T-cell (primary cell): Measurements from ENCODE around the gene ZDHHC17. TPM values are rescaled to one million over a fixed set of nuclear protein-coding genes. Genes with fewer than 3 reads are reported as not detected.

Source experiments
- ATAC-seq, 4 experiments: fragments of 200-7000 bp in 3 of 4; fragments of 150-1000 bp in 1 of 4; cut with Tn5 transposase; replicated peaks in 1 of 4; 1 replicate in 3 of 4; 2 replicates in 1 of 4; pipeline ENCODE4 v1.10.0; 2021; ENCODE audit warnings: moderate library complexity in 3 of 4, mild to moderate bottlenecking in 2 of 4, moderate number of reproducible peaks in 1 of 4
- CTCF ChIA-PET, 2 donors: fragments of 300-600 bp; sonication (Branson Sonifier 250); formaldehyde crosslinking; loops; one replicate each; lab custom pipeline; 2022; ENCODE audit warnings: antibody characterized with exemption in 2 of 2; lab: Charles Lee
- POLR2A ChIA-PET, 2 donors: fragments of 300-600 bp; sonication (Branson Sonifier 250); formaldehyde crosslinking; loops; one replicate each; lab custom pipeline; 2022; ENCODE audit warnings: antibody characterized with exemption in 2 of 2; lab: Charles Lee
- DNase-seq, 35 experiments: peaks; one replicate each; pipeline versions ENCODE4 v3.0.0 to v3.0.0-alpha.2; 2013 to 2023
- H3K27ac ChIP-seq: one replicate; pipeline ENCODE4 v1.5.1; 2013; ENCODE audit warnings: low read length
- H3K27me3 ChIP-seq, 2 experiments: replicated peaks in 1 of 2; 1 replicate in 1 of 2; 2 replicates in 1 of 2; pipeline versions ENCODE4 v1.6.1 to v1.7.0; 2013; ENCODE audit warnings: low read length in 1 of 2, mixed read lengths in 1 of 2; ENCODE audit not compliant: control insufficient read depth in 2 of 2, insufficient read depth in 2 of 2; ENCODE audit errors: extremely low read depth in 1 of 2
- H3K36me3 ChIP-seq, 2 donors: 1 replicate in 1 of 2; 2 replicates in 1 of 2; pipeline versions ENCODE4 v1.6.1 to v1.7.0; 2013; ENCODE audit warnings: low read length in 1 of 2; ENCODE audit not compliant: control insufficient read depth in 2 of 2, insufficient read depth in 1 of 2; ENCODE audit errors: extremely low read depth in 1 of 2
- H3K4me1 ChIP-seq, 2 experiments: 1 replicate in 1 of 2; 2 replicates in 1 of 2; pipeline versions ENCODE4 v1.6.1 to v1.7.0; 2013; ENCODE audit warnings: low read length in 2 of 2, mixed read lengths in 1 of 2; ENCODE audit not compliant: insufficient read depth in 2 of 2, control insufficient read depth in 1 of 2; ENCODE audit errors: extremely low read depth in 1 of 2
- H3K4me3 ChIP-seq, 2 donors: 1 replicate in 1 of 2; 2 replicates in 1 of 2; pipeline versions ENCODE4 v1.5.1 to v1.7.0; 2013; ENCODE audit warnings: mild to moderate bottlenecking in 2 of 2, low read length in 1 of 2, moderate library complexity in 1 of 2; ENCODE audit not compliant: control insufficient read depth in 1 of 2; ENCODE audit errors: extremely low read depth in 1 of 2
- H3K9me3 ChIP-seq: 2 replicates; pipeline ENCODE4 v1.7.0; 2013
- H3K27ac Mint-ChIP-seq, 2 donors: one replicate each; pipeline ENCODE4 v1.8.0; 2020 to 2021; ENCODE audit warnings: mild to moderate bottlenecking in 2 of 2, mixed read lengths in 2 of 2
- H3K27me3 Mint-ChIP-seq, 2 donors: one replicate each; pipeline ENCODE4 v1.8.0; 2021 to 2022; ENCODE audit warnings: mixed read lengths in 2 of 2
- H3K36me3 Mint-ChIP-seq: one replicate; pipeline ENCODE4 v1.8.0; 2021; ENCODE audit warnings: mixed read lengths
- H3K4me1 Mint-ChIP-seq, 3 donors: one replicate each; pipeline ENCODE4 v1.8.0; 2020 to 2022; ENCODE audit warnings: mixed read lengths in 3 of 3, mild to moderate bottlenecking in 1 of 3
- H3K4me3 Mint-ChIP-seq, 3 donors: one replicate each; pipeline ENCODE4 v1.8.0; 2020 to 2022; ENCODE audit warnings: mild to moderate bottlenecking in 3 of 3, mixed read lengths in 3 of 3, moderate library complexity in 3 of 3
- H3K9me3 Mint-ChIP-seq, 3 donors: one replicate each; pipeline ENCODE4 v1.8.0; 2020 to 2022; ENCODE audit warnings: mixed read lengths in 3 of 3
- WGBS: methylation state at CpG from one replicate; pipeline ENCODE4 v1.1.5; 2013; ENCODE audit warnings: missing lambda C conversion rate; ENCODE audit not compliant: insufficient coverage; 5-methylcytosine and 5-hydroxymethylcytosine counted together
- total RNA-seq, 35 experiments: library from RNA in 6 of 35; stranded (reverse) in 6 of 35; fragments of 120-200 nt in 1 of 35; gene quantifications; one replicate each; pipeline versions ENCODE4 v1.2.1 to v1.2.4 and lab custom pipeline; 2013 to 2026

Gene ZDHHC17
- total RNA-seq, 5 donors from 2014 or later (not counting 1 experiment from before 2014, with no cell fraction given), result 39.8 to 58.9 (median 42.9) TPM

DNA sequence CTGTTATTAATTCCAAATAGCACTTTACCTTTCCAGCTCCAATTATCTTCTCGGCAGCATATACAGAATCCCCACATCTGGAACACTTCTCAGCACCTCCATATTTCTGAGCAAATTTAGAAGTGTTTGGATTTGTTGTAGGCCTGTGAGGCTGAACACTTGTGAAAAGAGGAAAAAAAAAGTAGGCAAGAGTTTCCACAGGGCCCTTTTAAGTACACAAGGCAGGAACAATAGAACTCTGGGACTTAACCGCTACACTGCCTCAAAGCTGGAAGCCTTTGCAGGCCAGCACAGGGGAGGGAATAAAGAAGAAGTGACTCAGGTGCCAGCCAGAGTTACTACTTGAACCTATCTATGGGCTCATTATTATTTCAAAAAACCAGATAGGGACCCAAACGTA, 96.3 kb downstream of the ZDHHC17 start:
- peaks cover 0 to 4% (median 4%) of the 10 kb centered on the region in 3 donors for H3K9me3 Mint-ChIP-seq
- no peak for DNase-seq
- Histone ChIP-seq H3K27me3 (no peaks in the 10 kb centered on the region), H3K9me3 (no peaks in the 10 kb centered on the region), H3K36me3 (peaks cover 0 to 4% of the 10 kb centered on the region in 2 donors), H3K27ac (no peak overlapping the region), H3K4me3 (no peak overlapping the region), H3K4me1 (no peaks in the 10 kb centered on the region)
- peaks cover 17% of the 10 kb centered on the region for H3K36me3 Mint-ChIP-seq
- WGBS, result 88% methylated on average over 1 of the region's 3 CpGs
- no peak overlapping the region for H3K27ac Mint-ChIP-seq
- H3K4me3 Mint-ChIP-seq, result no peak overlapping the region
- no peaks in the 10 kb centered on the region for H3K4me1 Mint-ChIP-seq
- CTCF ChIA-PET, result no interaction called here
- H3K27me3 Mint-ChIP-seq, result peaks cover 0 to 8% of the 10 kb centered on the region in 2 donors
- ATAC-seq, result no peak
- POLR2A ChIA-PET, result no interaction called here

DNA sequence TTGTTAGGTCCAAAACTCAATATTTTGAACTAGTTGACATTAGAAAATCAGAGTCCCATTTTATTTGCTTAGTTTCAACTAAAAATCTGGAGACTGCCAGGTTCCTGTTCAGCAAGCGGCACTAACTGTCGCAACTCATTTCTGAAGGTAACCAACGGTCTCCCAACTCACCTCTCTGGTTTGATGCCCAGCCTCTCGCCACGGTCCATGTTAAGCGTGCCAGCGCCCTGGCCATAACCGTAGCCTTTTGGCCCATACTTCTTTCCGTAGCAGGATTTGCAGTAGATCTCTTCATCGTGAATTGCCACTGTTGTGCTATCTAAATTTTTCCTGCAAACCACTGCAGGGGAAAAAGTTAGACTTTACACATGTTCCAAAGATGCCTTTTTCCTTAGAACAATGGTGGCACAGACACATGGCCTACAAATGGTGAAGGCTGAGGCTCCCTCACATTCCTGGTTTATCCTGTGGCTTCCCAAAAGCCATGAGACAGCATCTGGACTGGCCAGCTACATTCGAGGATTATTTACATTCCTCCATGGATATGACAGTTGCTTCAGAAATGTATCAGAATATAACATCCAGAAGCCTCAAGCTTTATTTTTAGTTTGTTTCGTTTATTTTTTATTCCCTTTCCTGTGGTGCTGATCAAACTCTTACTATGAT, 99.2 kb downstream of the ZDHHC17 start:
- Histone ChIP-seq H3K36me3 (no peaks in the 10 kb centered on the region), H3K27ac (no peak overlapping the region), H3K27me3 (peaks cover 0 to 4% of the 10 kb centered on the region in 2 experiments), H3K4me1 (no peaks in the 10 kb centered on the region), H3K9me3 (no peaks in the 10 kb centered on the region), H3K4me3 (no peak overlapping the region)
- Mint-ChIP-seq H3K36me3 (no peaks in the 10 kb centered on the region), H3K27ac (no peak overlapping the region), H3K9me3 (no peaks in the 10 kb centered on the region), H3K4me3 (no peak overlapping the region), H3K27me3 (peaks cover 6 to 17% of the 10 kb centered on the region in 2 donors), H3K4me1 (no peaks in the 10 kb centered on the region)
- POLR2A ChIA-PET, result no interaction called here
- CTCF ChIA-PET, result no interaction called here
- no peak for DNase-seq
- no peak for ATAC-seq
- WGBS, result 93% methylated on average over 10 of the region's 12 CpGs

DNA sequence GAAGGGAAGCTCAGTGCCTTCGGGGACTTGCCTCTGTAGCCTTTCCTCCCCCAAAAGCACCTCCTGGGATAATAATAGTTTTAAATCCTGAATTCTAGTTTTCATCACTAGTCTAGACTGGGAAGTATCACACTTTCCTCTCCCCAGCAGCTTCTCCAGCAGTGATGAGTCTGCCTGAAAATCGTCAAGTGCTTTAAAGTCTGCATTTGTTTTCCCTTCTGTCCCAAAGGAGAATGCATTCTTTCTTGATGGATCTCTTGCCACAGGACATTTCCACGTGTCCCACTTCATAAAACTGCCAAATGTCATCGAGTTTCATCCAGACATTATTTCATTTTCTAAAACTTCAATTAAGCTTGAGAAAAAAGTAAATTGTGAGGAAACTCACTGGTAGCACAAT, 99.9 kb downstream of the ZDHHC17 start:
- Histone ChIP-seq H3K36me3 (no peaks in the 10 kb centered on the region), H3K4me1 (no peaks in the 10 kb centered on the region), H3K27ac (no peak overlapping the region), H3K27me3 (peaks cover 0 to 4% of the 10 kb centered on the region in 2 experiments), H3K4me3 (no peak overlapping the region), H3K9me3 (no peaks in the 10 kb centered on the region)
- CTCF ChIA-PET, result no interaction called here
- no peaks in the 10 kb centered on the region for H3K9me3 Mint-ChIP-seq
- peaks cover 6 to 17% of the 10 kb centered on the region in 2 donors for H3K27me3 Mint-ChIP-seq
- POLR2A ChIA-PET, result interaction anchor here in 1 of 2 donors (0.6 kb wide), 1 partner anchor 176 kb away, joined by 3 read pairs; no protein-coding TSS in a partner anchor
- H3K36me3 Mint-ChIP-seq, result no peaks in the 10 kb centered on the region
- H3K27ac Mint-ChIP-seq, result no peak overlapping the region
- no peaks in the 10 kb centered on the region for H3K4me1 Mint-ChIP-seq
- WGBS, result 60% methylated on average over 1 of the region's 4 CpGs
- DNase-seq (no peak), ATAC-seq (no peak)
- no peak overlapping the region for H3K4me3 Mint-ChIP-seq

GRCh38 chr12:76864791-76865400, 101.0 kb downstream of the ZDHHC17 start:
- ChIA-PET CTCF (no interaction called here), POLR2A (no interaction called here)
- H3K36me3 ChIP-seq, result no peaks in the 10 kb centered on the region
- no peaks in the 10 kb centered on the region for H3K36me3 Mint-ChIP-seq
- no peak for DNase-seq
- H3K9me3 Mint-ChIP-seq, result no peaks in the 10 kb centered on the region
- peaks cover 6 to 21% of the 10 kb centered on the region in 2 donors for H3K27me3 Mint-ChIP-seq
- H3K4me3 Mint-ChIP-seq, result no peak overlapping the region
- WGBS, result no CpG with 5 or more reads among the region's 2 CpGs
- peaks cover 0 to 4% of the 10 kb centered on the region in 2 experiments for H3K27me3 ChIP-seq
- H3K4me3 ChIP-seq, result no peak overlapping the region
- H3K27ac ChIP-seq, result no peak overlapping the region
- H3K9me3 ChIP-seq, result no peaks in the 10 kb centered on the region
- ATAC-seq, result no peak
- no peak overlapping the region for H3K27ac Mint-ChIP-seq
- no peaks in the 10 kb centered on the region for H3K4me1 Mint-ChIP-seq
- no peaks in the 10 kb centered on the region for H3K4me1 ChIP-seq

DNA sequence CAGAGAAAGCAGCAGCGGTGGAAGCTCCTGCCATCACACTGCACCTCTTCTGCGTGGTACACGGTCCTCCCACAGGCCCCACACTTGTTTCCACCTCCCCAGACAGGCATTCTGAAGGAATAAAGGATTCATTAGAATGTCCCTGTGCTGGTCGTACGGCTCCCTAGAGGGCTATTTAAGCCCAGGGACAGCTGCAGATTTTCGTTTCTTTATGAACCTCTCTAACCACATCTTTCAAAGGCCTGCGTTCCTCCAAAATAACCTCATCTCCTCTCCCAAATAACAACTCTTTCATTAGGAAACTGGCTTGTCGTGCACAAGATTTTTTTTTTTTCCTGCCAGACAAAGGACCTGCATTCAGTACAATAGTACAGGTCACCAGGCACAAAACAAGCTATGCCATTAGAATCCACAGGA, 102.2 kb downstream of the ZDHHC17 start:
- Histone ChIP-seq H3K27ac (no peak overlapping the region), H3K4me3 (no peak overlapping the region), H3K27me3 (peaks cover 0 to 4% of the 10 kb centered on the region in 2 experiments), H3K9me3 (no peaks in the 10 kb centered on the region), H3K36me3 (no peaks in the 10 kb centered on the region), H3K4me1 (no peaks in the 10 kb centered on the region)
- H3K27ac Mint-ChIP-seq, result no peak overlapping the region
- WGBS, result 82% methylated on average over 5 of the region's 8 CpGs
- no peaks in the 10 kb centered on the region for H3K4me1 Mint-ChIP-seq
- ChIA-PET POLR2A (interaction anchor here in 1 of 2 donors (0.5 to 1.1 kb wide), 2 partner anchors 25 to 1794 kb away, joined by 3 read pairs; no protein-coding TSS in a partner anchor), CTCF (no interaction called here)
- ATAC-seq (no peak), DNase-seq (no peak)
- no peak overlapping the region for H3K4me3 Mint-ChIP-seq
- H3K36me3 Mint-ChIP-seq, result no peaks in the 10 kb centered on the region
- peaks cover 6 to 24% of the 10 kb centered on the region in 2 donors for H3K27me3 Mint-ChIP-seq
- no peaks in the 10 kb centered on the region for H3K9me3 Mint-ChIP-seq

DNA sequence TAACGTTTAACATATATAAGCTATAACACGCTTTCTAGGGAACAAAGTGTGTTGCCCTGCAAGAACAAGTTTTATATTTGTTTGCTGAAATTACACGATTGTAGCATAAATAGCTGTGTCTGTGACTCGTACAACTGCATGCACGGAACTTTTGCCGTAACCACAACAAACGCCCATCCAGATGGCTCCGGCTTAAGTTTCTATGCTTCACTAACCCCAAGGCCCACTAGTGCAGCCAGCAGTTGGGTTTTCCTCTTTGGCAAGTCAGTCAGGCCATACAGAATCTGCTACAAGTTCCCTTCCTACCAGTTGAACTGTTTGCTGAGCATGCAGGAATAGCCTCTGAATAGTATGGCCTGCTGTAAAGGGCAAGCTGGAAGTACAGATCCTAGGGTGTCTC, 102.8 kb downstream of the ZDHHC17 start:
- 65% methylated on average over 5 of the region's 8 CpGs for WGBS
- Histone ChIP-seq H3K4me1 (no peaks in the 10 kb centered on the region), H3K4me3 (no peak overlapping the region), H3K27me3 (peaks cover 0 to 4% of the 10 kb centered on the region in 2 experiments), H3K27ac (no peak overlapping the region), H3K36me3 (no peaks in the 10 kb centered on the region), H3K9me3 (no peaks in the 10 kb centered on the region)
- H3K27ac Mint-ChIP-seq, result no peak overlapping the region
- H3K27me3 Mint-ChIP-seq, result peaks cover 6 to 27% of the 10 kb centered on the region in 2 donors
- ChIA-PET POLR2A (interaction anchor here in 1 of 2 donors (1.1 kb wide), 1 partner anchor 26 kb away, joined by 3 read pairs; no protein-coding TSS in a partner anchor), CTCF (no interaction called here)
- ATAC-seq (no peak), DNase-seq (no peak)
- H3K4me1 Mint-ChIP-seq, result no peaks in the 10 kb centered on the region
- no peak overlapping the region for H3K4me3 Mint-ChIP-seq
- H3K9me3 Mint-ChIP-seq, result no peaks in the 10 kb centered on the region
- no peaks in the 10 kb centered on the region for H3K36me3 Mint-ChIP-seq
